Nephron progenitor cell (in vitro differentiated cells): ENCODE measurements around the gene ACSF3.

ENCODE experiments used
- DNase-seq: peaks from one replicate; pipeline ENCODE4 v3.0.0; 2021
- H3K27ac Mint-ChIP-seq: 2 replicates; pipeline ENCODE4 v1.8.0; 2021; ENCODE audit warnings: mild to moderate bottlenecking, moderate library complexity, mixed read lengths
- H3K27me3 Mint-ChIP-seq: 2 replicates; pipeline ENCODE4 v1.8.0; 2021; ENCODE audit warnings: mild to moderate bottlenecking, low read depth, mixed read lengths; ENCODE audit not compliant: poor library complexity
- H3K36me3 Mint-ChIP-seq: 2 replicates; pipeline ENCODE4 v1.8.0; 2021; ENCODE audit warnings: low read depth, mixed read lengths
- H3K4me1 Mint-ChIP-seq: 2 replicates; pipeline ENCODE4 v1.8.0; 2021; ENCODE audit warnings: mixed read lengths
- H3K4me3 Mint-ChIP-seq: 2 replicates; pipeline ENCODE4 v1.8.0; 2021; ENCODE audit warnings: mild to moderate bottlenecking, moderate library complexity, mixed read lengths
- H3K9me3 Mint-ChIP-seq: 2 replicates; pipeline ENCODE4 v1.8.0; 2021; ENCODE audit warnings: mild to moderate bottlenecking, moderate library complexity, mixed read lengths
- TF ChIP-seq, protein P1 (sequence below): fragments of 200-600 bp; sonication (generic); IDR thresholded peaks from 2 replicates; pipeline ENCODE4 v1.5.0; 2021; ENCODE audit warnings: antibody characterized with exemption

The ACSF3 gene

DNA sequence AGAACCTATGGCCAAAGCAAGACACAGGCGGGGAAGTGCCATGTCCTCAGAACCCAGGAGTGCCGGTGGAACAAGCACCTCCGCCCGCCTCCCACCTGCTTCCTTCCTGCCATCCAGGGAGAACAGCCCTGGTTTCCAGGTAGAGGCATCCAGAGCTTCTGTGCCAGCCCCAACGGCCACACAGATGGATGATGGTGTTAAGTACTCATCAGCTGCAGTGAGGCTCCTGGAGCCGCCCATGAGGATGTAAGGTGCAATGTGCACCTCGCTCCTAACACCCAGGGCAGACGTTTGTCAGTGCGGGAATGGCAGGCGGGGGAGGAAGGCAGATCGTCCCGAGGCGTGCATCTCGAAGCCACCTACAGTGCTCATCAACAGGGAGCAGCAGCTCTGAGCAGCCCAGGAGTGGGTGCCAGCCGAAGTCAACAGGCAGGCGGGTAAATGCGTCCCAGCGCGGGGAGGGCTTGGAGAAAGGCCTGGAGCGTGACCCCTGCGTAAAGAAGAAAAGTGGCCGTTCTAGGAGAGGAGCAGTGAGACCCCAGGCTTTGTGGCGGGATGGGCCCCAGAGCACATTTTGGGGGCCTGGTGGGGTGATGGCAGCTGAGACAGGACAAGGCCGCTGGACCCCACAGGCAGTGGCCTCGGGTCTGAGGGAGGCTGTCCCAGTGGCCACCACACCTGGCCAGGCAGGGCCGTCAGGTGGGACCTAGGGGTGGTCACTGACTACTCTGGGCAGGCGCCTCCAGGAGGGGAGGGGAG, 46.1 kb upstream of the ACSF3 start:
- Mint-ChIP-seq H3K36me3 (no peaks in the 10 kb centered on the region), H3K4me1 (peaks cover 21% of the 10 kb centered on the region), H3K27ac (no peak overlapping the region), H3K27me3 (peaks cover 17% of the 10 kb centered on the region), H3K9me3 (no peaks in the 10 kb centered on the region), H3K4me3 (peak overlapping the region; percentile 26)
- DNase-seq, result peak; percentile 4
- TF ChIP-seq, protein P1, sequence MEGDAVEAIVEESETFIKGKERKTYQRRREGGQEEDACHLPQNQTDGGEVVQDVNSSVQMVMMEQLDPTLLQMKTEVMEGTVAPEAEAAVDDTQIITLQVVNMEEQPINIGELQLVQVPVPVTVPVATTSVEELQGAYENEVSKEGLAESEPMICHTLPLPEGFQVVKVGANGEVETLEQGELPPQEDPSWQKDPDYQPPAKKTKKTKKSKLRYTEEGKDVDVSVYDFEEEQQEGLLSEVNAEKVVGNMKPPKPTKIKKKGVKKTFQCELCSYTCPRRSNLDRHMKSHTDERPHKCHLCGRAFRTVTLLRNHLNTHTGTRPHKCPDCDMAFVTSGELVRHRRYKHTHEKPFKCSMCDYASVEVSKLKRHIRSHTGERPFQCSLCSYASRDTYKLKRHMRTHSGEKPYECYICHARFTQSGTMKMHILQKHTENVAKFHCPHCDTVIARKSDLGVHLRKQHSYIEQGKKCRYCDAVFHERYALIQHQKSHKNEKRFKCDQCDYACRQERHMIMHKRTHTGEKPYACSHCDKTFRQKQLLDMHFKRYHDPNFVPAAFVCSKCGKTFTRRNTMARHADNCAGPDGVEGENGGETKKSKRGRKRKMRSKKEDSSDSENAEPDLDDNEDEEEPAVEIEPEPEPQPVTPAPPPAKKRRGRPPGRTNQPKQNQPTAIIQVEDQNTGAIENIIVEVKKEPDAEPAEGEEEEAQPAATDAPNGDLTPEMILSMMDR, result no peak

DNA sequence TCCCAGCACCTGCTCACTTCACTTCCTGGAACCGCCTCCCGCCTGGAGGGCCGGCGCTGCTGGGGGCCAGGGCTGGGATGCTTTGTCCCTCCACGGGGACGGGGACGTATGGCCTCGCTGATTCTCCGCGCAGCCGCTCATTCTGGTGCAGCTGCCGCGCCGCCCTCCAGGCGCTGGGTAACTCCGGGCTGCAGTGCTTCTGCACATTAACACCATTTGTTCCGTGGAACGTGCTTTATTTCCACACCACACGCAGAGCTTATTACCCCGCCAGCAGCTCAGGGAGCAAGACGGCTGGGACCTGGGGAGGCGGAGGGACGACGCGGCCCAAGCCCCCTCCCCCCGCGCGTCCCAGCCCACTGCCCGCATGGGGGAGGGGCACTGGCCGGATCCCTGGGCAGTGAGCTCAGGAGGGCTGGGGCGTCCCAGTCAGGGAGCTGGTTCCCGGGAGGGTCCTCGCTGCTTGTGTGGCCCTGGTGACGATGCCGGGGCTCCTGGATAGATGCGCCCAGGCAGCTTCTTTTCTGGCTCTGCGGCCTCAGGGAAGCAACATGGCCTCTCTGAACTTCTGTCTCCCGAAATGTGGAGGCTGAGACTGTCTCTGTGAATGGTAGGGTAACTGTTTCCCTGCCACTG, 45.4 kb upstream of the ACSF3 start:
- TF ChIP-seq, protein P1, result no peak
- DNase-seq, result peak; percentile 47
- peaks cover 21% of the 10 kb centered on the region for H3K4me1 Mint-ChIP-seq
- no peak overlapping the region for H3K27ac Mint-ChIP-seq
- H3K27me3 Mint-ChIP-seq, result peaks cover 17% of the 10 kb centered on the region
- H3K36me3 Mint-ChIP-seq, result no peaks in the 10 kb centered on the region
- no peaks in the 10 kb centered on the region for H3K9me3 Mint-ChIP-seq
- no peak overlapping the region for H3K4me3 Mint-ChIP-seq

DNA sequence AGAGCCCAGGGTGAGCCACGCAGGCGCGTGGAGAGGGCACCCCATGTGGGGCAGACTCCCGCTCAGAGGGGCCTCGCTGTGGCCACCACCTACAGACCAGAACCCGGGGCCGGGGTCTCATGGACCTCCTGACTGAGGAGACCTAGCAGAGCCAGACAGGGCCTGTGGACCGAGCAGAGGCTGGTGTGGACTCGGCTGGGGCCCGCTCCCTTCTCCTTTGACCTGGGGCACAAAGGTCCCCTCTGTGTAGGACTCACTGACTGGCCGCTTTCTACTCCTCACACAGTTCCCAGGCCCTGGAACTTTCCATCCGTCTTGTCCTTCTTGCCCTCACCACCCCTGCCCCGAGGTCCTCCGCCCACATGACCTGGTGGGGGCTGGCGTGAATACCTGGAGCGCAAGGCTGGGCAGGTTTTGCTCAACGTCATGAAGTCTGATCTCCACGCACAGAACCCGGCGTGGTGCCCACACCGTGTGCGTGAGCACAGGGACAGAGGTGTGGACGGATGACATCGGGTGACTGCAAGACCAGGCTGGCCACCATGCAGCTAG, 44.7 kb upstream of the ACSF3 start:
- Mint-ChIP-seq H3K9me3 (no peaks in the 10 kb centered on the region), H3K27ac (no peak overlapping the region), H3K4me3 (no peak overlapping the region), H3K27me3 (peaks cover 19% of the 10 kb centered on the region), H3K36me3 (no peaks in the 10 kb centered on the region), H3K4me1 (peaks cover 21% of the 10 kb centered on the region)
- DNase-seq, result peak; percentile 1
- TF ChIP-seq, protein P1, result no peak

DNA sequence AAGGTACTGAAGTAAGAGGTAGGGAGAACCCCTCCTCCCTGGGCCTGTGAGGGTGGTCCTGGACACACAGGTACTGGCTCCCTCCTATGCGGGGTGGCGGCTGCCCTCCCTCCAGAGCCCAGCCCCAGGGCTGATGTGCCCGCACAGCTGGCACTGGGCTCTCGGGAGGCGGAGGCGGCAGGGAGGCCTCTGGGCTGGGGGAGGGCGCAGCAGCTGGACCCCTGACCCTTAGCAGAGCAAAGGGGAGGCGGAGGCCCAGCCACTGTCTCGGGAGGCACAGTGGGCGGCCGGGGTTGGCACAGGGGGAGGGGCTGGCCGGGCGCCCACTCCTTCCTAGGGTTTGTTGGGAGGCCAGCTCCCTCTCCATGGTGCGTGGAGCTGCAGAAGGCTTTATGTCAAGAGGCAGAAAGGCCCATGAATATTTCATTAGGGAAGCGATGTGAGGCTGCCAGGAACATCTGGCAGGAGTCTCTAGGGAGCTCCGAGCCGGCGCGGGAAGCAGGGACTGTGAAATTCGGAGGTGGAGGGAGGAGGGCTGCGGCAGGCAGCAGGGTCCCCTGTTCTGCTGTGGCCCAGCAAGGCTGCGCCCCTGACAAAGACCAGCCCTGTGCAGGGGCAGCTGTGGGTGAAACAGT, 44.1 kb upstream of the ACSF3 start:
- Mint-ChIP-seq H3K4me1 (peaks cover 22% of the 10 kb centered on the region), H3K36me3 (no peaks in the 10 kb centered on the region), H3K4me3 (no peak overlapping the region), H3K9me3 (no peaks in the 10 kb centered on the region), H3K27me3 (peaks cover 18% of the 10 kb centered on the region), H3K27ac (no peak overlapping the region)
- TF ChIP-seq, protein P1, result no peak
- DNase-seq, result peak; percentile 47

DNA sequence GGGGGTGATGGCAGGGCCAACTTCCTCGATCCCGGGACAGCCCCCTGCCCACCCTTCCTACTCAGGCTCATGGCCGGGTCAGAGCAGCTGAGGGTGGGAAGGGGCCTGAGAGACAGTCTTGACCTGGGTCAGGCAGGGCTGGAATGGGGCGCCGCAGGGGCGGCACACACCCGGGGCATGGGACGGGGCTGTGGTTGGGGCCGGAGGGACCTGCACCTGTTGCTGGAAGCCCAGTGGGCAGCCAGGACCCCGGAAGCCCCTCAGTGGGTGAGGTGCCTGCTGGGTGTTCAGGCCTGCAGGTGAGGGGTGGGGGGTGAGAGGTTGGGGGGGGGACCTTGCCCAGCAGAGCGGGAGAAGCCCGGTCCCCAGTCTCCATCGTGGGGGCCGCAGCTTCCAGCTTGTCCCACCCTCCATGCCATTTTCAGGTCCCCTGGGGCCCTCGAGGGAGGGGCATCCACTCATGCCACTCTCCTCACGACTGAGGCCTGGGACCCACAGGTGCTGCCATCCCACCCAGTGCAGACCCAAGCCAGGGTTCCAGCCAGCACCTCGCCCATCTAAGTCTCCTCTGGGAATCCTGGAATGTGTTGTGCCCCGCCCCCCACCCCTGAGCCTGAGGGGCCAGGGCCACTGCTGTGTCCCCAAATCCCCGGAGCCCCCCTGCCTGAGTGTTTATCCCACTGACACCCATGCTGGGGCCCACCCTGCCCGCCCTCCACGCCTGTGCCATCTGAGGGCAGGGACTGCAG, 43.4 kb upstream of the ACSF3 start:
- no peak overlapping the region for H3K27ac Mint-ChIP-seq
- H3K4me3 Mint-ChIP-seq, result no peak overlapping the region
- peaks cover 27% of the 10 kb centered on the region for H3K4me1 Mint-ChIP-seq
- H3K36me3 Mint-ChIP-seq, result no peaks in the 10 kb centered on the region
- TF ChIP-seq, protein P1, result no peak
- H3K27me3 Mint-ChIP-seq, result peaks cover 17% of the 10 kb centered on the region
- DNase-seq, result no peak
- no peaks in the 10 kb centered on the region for H3K9me3 Mint-ChIP-seq
